ENCODE results near the gene RNASEH1. TPM values are rescaled to one million over a fixed set of nuclear protein-coding genes. Genes with fewer than 3 reads are reported as not detected.

RNASEH1 gene
- total RNA-seq, 3 donors from 2014 or later (not counting 1 experiment from before 2014, with no cell fraction given): 25.6 to 30.6 (median 26.3) TPM

GRCh38 chr2:3598912-3599854, 41.0 kb upstream of the RNASEH1 start:
- Histone ChIP-seq H3K4me3 (ENCODE audit: low read length) (no peak overlapping the region), H3K27ac (ENCODE audit: low read length) (no peak overlapping the region), H3K36me3 (ENCODE audit: control insufficient read depth, insufficient read depth, low read length) (no peaks in the 10 kb centered on the region), H3K9me3 (ENCODE audit: control insufficient read depth, insufficient read depth, low read length) (no peaks in the 10 kb centered on the region), H3K4me1 (ENCODE audit: control insufficient read depth, insufficient read depth, low read length) (no peaks in the 10 kb centered on the region), H3K27me3 (ENCODE audit: control insufficient read depth, insufficient read depth, low read length) (no peaks in the 10 kb centered on the region)
- DNase-seq (no peak), ATAC-seq (no peak)
- no peaks in the 10 kb centered on the region for H3K36me3 Mint-ChIP-seq
- peaks cover 0 to 3% of the 10 kb centered on the region in 2 donors for H3K27me3 Mint-ChIP-seq (ENCODE audit: low read depth in 2 of 2)
- no peaks in the 10 kb centered on the region for H3K4me1 Mint-ChIP-seq
- no peak overlapping the region for H3K27ac Mint-ChIP-seq
- no peaks in the 10 kb centered on the region for H3K9me3 Mint-ChIP-seq
- TF ChIP-seq CTCF (IDR thresholded peaks at IDR 0.05): no peak
- intact Hi-C loops (cut with micrococcal nuclease): no loop called here
- no peak overlapping the region for H3K4me3 Mint-ChIP-seq
- WGBS (ENCODE audit: insufficient coverage): 91% methylated on average over 16 of the region's 22 CpGs

GRCh38 chr2:3598197-3598910, 40.2 kb upstream of the RNASEH1 start:
- Mint-ChIP-seq H3K4me1 (no peaks in the 10 kb centered on the region), H3K27ac (no peak overlapping the region), H3K27me3 (ENCODE audit: low read depth in 2 of 2) (peaks cover 0 to 3% of the 10 kb centered on the region in 2 donors), H3K9me3 (no peaks in the 10 kb centered on the region), H3K36me3 (no peaks in the 10 kb centered on the region), H3K4me3 (no peak overlapping the region)
- Histone ChIP-seq H3K4me3 (ENCODE audit: low read length) (no peak overlapping the region), H3K27ac (ENCODE audit: low read length) (no peak overlapping the region), H3K27me3 (ENCODE audit: control insufficient read depth, insufficient read depth, low read length) (no peaks in the 10 kb centered on the region), H3K4me1 (ENCODE audit: control insufficient read depth, insufficient read depth, low read length) (no peaks in the 10 kb centered on the region), H3K9me3 (ENCODE audit: control insufficient read depth, insufficient read depth, low read length) (no peaks in the 10 kb centered on the region), H3K36me3 (ENCODE audit: control insufficient read depth, insufficient read depth, low read length) (no peaks in the 10 kb centered on the region)
- ATAC-seq (no peak), DNase-seq (no peak)
- WGBS (ENCODE audit: insufficient coverage): 84% methylated on average over 22 of the region's 22 CpGs
- TF ChIP-seq CTCF (IDR thresholded peaks at IDR 0.05): no peak
- intact Hi-C loops (cut with micrococcal nuclease): no loop called here

- Histone ChIP-seq H3K4me1 (ENCODE audit: control insufficient read depth, insufficient read depth, low read length) (no peaks in the 10 kb centered on the region), H3K4me3 (ENCODE audit: low read length) (no peak overlapping the region), H3K9me3 (ENCODE audit: control insufficient read depth, insufficient read depth, low read length) (no peaks in the 10 kb centered on the region), H3K27me3 (ENCODE audit: control insufficient read depth, insufficient read depth, low read length) (no peaks in the 10 kb centered on the region), H3K36me3 (ENCODE audit: control insufficient read depth, insufficient read depth, low read length) (no peaks in the 10 kb centered on the region), H3K27ac (ENCODE audit: low read length) (no peak overlapping the region)
- Mint-ChIP-seq H3K36me3 (no peaks in the 10 kb centered on the region), H3K27ac (no peak overlapping the region), H3K27me3 (ENCODE audit: low read depth in 2 of 2) (peaks cover 0 to 3% of the 10 kb centered on the region in 2 donors), H3K4me3 (no peak overlapping the region), H3K4me1 (no peaks in the 10 kb centered on the region), H3K9me3 (no peaks in the 10 kb centered on the region)
- no peak for ATAC-seq
- no peak for TF ChIP-seq CTCF (IDR thresholded peaks at IDR 0.05)
- intact Hi-C loops (cut with micrococcal nuclease): no loop called here
- peak in 1 of 2 donors; percentile 33 for DNase-seq
- 67% methylated on average over 3 of the region's 6 CpGs for WGBS (ENCODE audit: insufficient coverage)
These were observed 39.4 kb upstream of the RNASEH1 start for GRCh38 chr2:3597567-3597966.

Data from natural killer cell (primary cell).